GM23248 (cell line): ENCODE data around the gene ARMC8.

Source experiments
- EZH2 ChIP-seq: fragments of 200-600 bp; sonication (generic); IDR thresholded peaks from 2 replicates; pipeline ENCODE4 v1.6.1; 2018; ENCODE audit warnings: antibody characterized with exemption, mild to moderate bottlenecking; ENCODE audit not compliant: insufficient read depth, poor library complexity, severe bottlenecking
- EZH2phosphoT487 ChIP-seq: fragments of 200-600 bp; sonication (generic); IDR thresholded peaks from 2 replicates; pipeline ENCODE4 v1.6.1; 2018; ENCODE audit warnings: antibody characterized with exemption, moderate library complexity, mild to moderate bottlenecking, low read depth; ENCODE audit not compliant: insufficient read depth

GRCh38 chr3:138205527-138205926 lies 18.4 kb downstream of the ARMC8 start:
- TF ChIP-seq EZH2: no peak
- TF ChIP-seq EZH2phosphoT487: no peak
